Measurements from ENCODE around the gene PTCSC3.

- TF ChIP-seq POLR2AphosphoS5 (IDR thresholded peaks at IDR 0.05) (no peak), CTCF (IDR thresholded peaks at IDR 0.05) (no peak)
These were observed 6.9 kb upstream of the PTCSC3 start for GRCh38 chr14:36183402-36183801.

Measured in breast epithelium (tissue), 3 donors.